Neutrophil (primary cell): ENCODE measurements around the gene ABI3.

ENCODE experiments used
- H3K27ac ChIP-seq: fragments of 200-600 bp; sonication (generic); 2 replicates; pipeline ENCODE4 v1.5.1; 2016; ENCODE audit warnings: mild to moderate bottlenecking, moderate library complexity
- H3K27me3 ChIP-seq: fragments of 200-600 bp; sonication (generic); 2 replicates; pipeline ENCODE4 v1.6.0; 2016; ENCODE audit warnings: mild to moderate bottlenecking
- H3K36me3 ChIP-seq: fragments of 200-600 bp; sonication (generic); 2 replicates; pipeline ENCODE4 v1.5.1; 2017
- H3K4me1 ChIP-seq, 2 experiments: fragments of 200-600 bp in 1 of 2; sonication (generic) in 1 of 2; 1 replicate in 1 of 2; 2 replicates in 1 of 2; pipeline versions ENCODE4 v1.5.1 to v1.6.1; 2013 to 2016; ENCODE audit warnings: low read depth in 1 of 2, low read length in 1 of 2, mild to moderate bottlenecking in 1 of 2, moderate library complexity in 1 of 2; ENCODE audit not compliant: control insufficient read depth in 1 of 2, insufficient read depth in 1 of 2
- H3K4me3 ChIP-seq, 2 experiments: fragments of 200-600 bp in 1 of 2; sonication (generic) in 1 of 2; 1 replicate in 1 of 2; 2 replicates in 1 of 2; pipeline ENCODE4 v1.5.1; 2013 to 2016; ENCODE audit warnings: low read depth in 1 of 2, low read length in 1 of 2, mild to moderate bottlenecking in 1 of 2, moderate library complexity in 1 of 2
- H3K9me3 ChIP-seq: fragments of 200-600 bp; sonication (generic); 2 replicates; pipeline ENCODE4 v1.5.1; 2016
- CTCF ChIP-seq: fragments of 200-600 bp; sonication (generic); IDR thresholded peaks from 2 replicates; pipeline ENCODE4 v1.5.1; 2016; ENCODE audit warnings: antibody characterized with exemption

The ABI3 gene

GRCh38 chr17:49190932-49191331, 19.6 kb upstream of the ABI3 start:
- TF ChIP-seq CTCF: no peak
- Histone ChIP-seq H3K27me3 (peaks cover 7% of the 10 kb centered on the region), H3K27ac (no peak overlapping the region), H3K4me1 (peaks cover 20 to 27% of the 10 kb centered on the region in 2 experiments), H3K36me3 (no peaks in the 10 kb centered on the region), H3K9me3 (no peaks in the 10 kb centered on the region), H3K4me3 (no peak overlapping the region)

DNA sequence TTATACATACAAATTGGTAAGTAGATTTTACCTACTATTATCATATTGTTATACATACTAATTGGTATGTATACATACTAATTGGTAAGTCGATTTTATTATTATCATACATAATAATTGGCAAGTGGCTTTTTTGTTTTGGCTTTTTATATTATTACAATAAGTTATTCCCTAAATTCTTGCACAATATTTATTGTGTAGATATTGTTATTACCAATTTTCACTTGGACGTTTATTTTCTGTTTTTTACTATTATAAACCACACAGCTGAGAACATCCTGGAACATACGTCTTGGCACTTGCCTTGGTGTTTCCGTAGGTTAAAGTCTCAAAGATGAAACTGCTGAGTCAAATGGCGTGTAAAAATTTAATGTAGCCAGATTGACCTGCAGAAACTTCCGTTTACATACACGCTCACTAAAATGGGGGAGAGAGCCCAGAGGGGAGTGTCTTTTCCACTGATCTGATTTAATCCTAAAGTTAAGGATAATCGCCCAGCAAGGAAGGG, 19.0 kb upstream of the ABI3 start:
- H3K27ac ChIP-seq: peak overlapping the region; percentile 98
- H3K4me3 ChIP-seq: peak overlapping the region; percentile 85 to 98
- peaks cover 20 to 27% of the 10 kb centered on the region in 2 experiments for H3K4me1 ChIP-seq
- H3K27me3 ChIP-seq: peaks cover 7% of the 10 kb centered on the region
- no peaks in the 10 kb centered on the region for H3K36me3 ChIP-seq
- TF ChIP-seq CTCF: no peak
- H3K9me3 ChIP-seq: no peaks in the 10 kb centered on the region

DNA sequence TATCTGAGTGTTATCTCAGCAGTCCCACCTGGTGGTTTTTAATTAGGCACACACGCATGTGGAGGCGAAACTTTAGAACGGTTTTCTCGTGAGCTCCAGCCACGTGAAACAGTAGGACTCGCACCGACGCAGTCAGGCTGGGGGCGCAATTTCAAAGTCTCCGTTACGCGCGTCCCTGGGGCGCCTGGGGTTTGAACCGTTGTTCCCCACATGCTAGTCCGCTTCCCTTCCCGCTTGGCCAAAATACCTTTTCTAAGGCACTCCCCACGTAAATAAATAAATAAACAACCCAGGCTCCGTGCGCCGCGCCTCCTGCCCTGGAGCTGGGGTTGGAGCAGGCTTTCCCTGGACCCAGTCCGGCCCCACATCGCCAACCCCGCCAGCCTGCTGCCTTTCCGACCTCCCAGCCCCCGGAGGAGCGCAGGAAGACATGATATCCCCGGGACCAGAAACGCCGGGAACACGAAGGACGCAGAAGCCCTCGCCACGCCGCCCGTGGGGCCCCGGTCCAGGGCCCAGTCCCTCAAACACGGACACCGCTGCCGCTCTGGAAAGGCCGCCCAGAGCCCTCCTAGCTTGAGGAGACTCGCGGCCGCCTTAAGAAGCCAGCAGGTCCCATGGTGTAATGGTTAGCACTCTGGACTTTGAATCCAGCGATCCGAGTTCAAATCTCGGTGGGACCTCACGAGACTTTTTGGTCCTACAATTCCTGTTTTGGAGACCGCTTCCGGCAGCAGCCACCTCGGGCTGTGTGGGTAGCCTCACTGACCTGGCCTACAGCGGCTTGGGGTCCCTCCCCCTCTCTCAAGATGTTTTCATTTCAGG, 18.4 kb upstream of the ABI3 start:
- no peak for TF ChIP-seq CTCF
- Histone ChIP-seq H3K27ac (peak overlapping the region; percentile 98), H3K27me3 (peaks cover 7% of the 10 kb centered on the region), H3K4me3 (peak overlapping the region; percentile 85 to 98), H3K4me1 (peaks cover 20 to 27% of the 10 kb centered on the region in 2 experiments), H3K9me3 (no peaks in the 10 kb centered on the region), H3K36me3 (no peaks in the 10 kb centered on the region)

- no peak for TF ChIP-seq CTCF
- Histone ChIP-seq H3K9me3 (no peaks in the 10 kb centered on the region), H3K27ac (no peak overlapping the region), H3K27me3 (peaks cover 7% of the 10 kb centered on the region), H3K4me3 (peak overlapping the region; percentile 85 to 98), H3K4me1 (peaks cover 20 to 27% of the 10 kb centered on the region in 2 experiments), H3K36me3 (no peaks in the 10 kb centered on the region)
Measured at GRCh38 chr17:49193513-49194296, 16.8 kb upstream of the ABI3 start.

GRCh38 chr17:49194297-49194607, 16.3 kb upstream of the ABI3 start:
- peaks cover 20 to 27% of the 10 kb centered on the region in 2 experiments for H3K4me1 ChIP-seq

More at GRCh38 chr17:49194297-49194607, 16.3 kb upstream of the ABI3 start:
- H3K27me3 ChIP-seq: peaks cover 7% of the 10 kb centered on the region
- H3K36me3 ChIP-seq: no peaks in the 10 kb centered on the region
- H3K4me3 ChIP-seq: no peak overlapping the region
- no peak overlapping the region for H3K27ac ChIP-seq
- TF ChIP-seq CTCF: no peak
- no peaks in the 10 kb centered on the region for H3K9me3 ChIP-seq
